DMS53 treated with DMSO at 0.1 percent for 48 hours (cell line): ENCODE measurements around the gene BTBD17.
A peak's percentile ranks its signal among the peaks of the same experiment; 100 is the strongest.

Experiments used
- DNase-seq: peaks from one replicate; lab custom pipeline; 2025; ENCODE audit not compliant: unreplicated experiment; lab: John Stamatoyannopoulos, UW

The BTBD17 gene

DNA sequence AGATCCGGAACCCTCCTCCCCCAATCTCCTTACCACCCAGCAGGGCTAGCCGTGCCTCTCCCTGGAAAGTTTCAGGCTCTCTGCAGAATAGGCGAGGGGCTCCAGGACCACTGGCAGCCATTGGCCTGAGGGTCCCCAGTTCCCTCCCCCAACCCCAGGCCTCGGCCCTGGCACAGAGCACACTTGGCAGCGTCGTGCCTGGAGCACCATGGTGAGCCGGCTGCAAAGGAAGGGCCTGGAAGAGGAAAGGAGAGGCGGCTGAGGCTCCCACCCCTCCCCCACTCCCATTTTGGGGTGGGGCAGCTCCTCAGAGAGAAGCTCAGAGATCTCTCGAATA, 369 bp upstream of the BTBD17 start:
- no peak for DNase-seq

- no peak for DNase-seq
Observed at GRCh38 chr17:74360899-74361229, 804 bp downstream of the BTBD17 start.

DNA sequence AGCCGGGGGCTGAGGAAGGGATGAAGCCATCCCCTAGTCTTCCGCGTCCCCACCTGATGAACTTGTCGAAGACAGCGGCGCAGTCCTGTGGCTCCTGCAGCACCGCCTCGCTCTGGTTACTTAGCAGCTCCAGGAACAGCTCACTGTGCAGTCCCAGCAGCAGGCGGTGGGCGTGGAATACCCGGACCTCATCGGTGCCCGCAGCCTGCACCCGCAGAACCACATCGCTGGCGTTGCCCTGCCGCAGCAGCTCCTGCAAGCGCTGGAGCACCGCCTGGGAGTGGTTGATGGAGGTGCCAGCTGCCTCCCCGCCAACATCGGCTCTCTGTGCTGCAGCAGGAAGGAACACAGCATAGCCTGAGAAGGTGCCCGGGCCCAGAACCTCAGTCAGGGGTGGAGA, 1.8 kb downstream of the BTBD17 start:
- no peak for DNase-seq

GRCh38 chr17:74358697-74359096, 3.0 kb downstream of the BTBD17 start:
- DNase-seq = no peak

DNA sequence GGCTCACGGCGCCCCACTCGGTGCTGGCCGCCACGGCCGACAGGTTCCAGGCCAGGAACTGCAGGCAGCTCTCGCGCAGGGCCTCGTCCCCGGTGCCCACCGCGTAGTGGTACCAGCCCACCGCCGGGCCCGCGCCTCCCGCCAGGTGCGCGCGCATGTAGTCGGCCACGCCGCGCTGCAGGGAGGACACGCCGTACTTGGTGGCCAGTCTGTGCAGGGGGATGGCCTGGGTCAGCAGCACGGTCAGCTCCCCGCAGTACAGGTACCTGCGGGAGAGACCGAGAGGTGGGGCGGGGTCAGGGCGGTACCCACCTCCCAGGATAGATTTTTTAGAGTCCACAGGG, 4.2 kb downstream of the BTBD17 start:
- no peak for DNase-seq

DNA sequence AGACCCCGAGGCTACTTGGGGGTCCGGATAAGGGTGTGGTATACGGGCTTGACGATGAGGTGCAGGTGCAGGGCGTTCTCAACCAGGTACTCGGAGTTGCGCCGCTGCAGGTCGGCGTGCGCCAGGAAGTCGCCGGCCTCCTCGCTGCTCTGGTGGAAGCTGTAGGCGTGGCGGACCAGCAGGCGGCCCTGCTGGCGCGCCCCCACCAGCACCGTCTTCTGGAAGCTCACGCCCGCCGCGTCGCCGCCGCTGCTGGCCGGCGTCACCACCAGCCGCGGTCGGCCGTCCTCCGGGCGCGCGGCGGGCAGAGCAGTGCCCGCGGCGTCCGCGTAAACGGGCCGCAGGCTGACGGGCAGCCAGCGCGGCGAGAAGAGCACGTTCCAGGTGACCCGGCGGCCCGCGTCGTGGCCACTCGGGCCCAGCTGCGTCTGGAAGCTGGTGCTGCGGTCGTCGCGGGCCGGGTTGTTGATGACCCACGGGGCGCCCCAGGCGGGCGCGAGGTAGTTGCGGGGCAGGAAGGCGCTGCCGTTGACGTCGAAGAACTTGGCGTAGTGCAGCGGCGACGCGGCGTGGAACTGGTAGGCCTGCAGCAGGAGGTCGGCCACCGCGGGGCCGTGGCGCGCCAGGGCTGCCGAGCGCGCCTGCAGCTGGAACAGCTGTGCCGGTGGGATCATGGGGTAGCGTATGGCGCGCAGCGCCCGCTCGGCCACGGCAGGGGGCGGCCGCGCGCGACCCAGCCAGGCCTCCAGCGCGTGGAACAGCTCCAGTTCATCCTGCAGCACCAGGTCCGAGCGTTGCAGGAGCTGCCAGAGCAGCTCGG, 4.8 kb downstream of the BTBD17 start:
- DNase-seq = no peak

DNA sequence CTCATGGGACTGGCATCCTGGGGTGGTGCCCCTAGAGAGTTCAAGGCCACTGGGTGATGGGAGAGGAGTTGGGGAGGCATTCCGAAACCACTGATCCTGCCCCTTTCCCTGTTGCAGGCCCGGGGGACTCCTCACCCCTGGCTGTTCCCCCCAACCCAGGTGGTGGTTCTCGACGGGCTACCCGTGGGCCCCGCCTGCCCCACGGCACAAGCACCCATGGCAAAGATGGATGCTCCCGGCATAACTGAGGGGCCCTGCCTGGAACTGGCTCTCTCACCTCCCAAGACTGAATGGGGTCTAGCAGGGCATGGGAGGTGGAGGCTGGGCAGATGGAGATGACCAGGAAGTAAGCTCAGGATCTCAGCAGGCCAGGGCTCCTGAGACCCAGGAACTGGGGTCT, 6.6 kb downstream of the BTBD17 start:
- DNase-seq = no peak

GRCh38 chr17:74354561-74354960, 7.1 kb downstream of the BTBD17 start:
- DNase-seq = no peak

DNA sequence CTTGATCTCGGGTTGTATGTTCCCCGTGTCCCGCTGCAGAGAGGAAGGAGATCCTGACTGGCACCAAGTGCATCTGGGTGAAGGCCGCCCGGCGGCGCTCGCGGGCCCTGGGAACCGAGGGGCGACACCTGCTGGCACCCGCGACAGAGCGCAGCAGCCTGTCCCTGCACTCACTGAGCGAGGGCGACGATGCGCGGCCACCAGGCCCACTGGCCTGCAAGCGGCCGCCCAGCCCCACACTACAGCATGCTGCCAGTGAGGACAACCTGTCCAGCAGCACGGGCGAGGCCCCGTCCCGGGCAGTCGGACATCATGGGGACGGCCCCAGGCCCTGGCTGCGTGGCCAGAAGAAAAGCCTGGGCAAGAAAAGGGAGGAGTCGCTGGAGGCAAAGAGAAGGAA, 7.5 kb downstream of the BTBD17 start:
- DNase-seq = no peak

GRCh38 chr17:74353446-74354060, 8.1 kb downstream of the BTBD17 start:
- no peak for DNase-seq

GRCh38 chr17:74351552-74352210, 10.0 kb downstream of the BTBD17 start:
- no peak for DNase-seq

DNA sequence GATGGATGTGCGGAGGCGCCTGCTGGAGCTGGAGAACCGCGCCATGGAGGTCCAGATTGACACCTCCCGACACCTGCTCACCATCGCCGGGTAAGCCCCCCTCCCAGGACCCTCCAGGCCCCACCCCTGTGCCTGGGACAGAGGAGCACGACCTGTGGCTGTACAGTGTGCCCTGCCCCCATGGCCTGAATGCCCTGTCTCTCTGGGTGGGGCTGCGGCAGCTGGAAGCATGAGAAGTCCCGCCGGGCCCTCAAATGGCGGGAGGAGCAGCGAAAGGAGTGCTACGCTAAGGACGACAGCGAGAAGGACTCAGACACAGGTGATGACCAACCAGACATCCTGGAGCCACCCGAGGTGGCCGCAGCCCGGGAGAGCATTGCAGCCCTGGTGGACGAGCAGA, 11.2 kb downstream of the BTBD17 start:
- no peak for DNase-seq

- DNase-seq = no peak
Observed at GRCh38 chr17:74349120-74349519, 12.5 kb downstream of the BTBD17 start.

DNA sequence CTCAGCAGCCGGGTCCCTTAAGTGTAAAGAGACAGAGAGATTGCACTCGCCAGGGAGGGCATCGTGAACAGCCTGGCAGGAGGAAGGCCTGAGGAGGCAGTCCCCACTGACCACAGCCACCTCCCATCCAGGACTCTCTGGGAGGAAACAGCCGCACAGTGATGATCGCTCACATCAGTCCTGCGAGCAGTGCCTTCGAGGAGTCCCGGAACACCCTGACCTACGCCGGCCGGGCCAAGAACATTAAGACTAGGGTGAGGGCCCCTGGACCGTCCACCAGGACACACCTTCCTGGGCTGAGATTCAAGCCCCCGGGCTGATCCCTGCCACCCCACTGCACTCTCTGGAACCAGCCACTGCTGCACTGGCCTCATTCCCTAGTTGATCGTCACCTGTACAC, 14.0 kb downstream of the BTBD17 start:
- DNase-seq = no peak

GRCh38 chr17:74345433-74346241, 16.0 kb downstream of the BTBD17 start:
- DNase-seq = no peak

GRCh38 chr17:74344658-74345057, 17.0 kb downstream of the BTBD17 start:
- no peak for DNase-seq

GRCh38 chr17:74343526-74344284, 18.0 kb downstream of the BTBD17 start:
- DNase-seq = no peak

DNA sequence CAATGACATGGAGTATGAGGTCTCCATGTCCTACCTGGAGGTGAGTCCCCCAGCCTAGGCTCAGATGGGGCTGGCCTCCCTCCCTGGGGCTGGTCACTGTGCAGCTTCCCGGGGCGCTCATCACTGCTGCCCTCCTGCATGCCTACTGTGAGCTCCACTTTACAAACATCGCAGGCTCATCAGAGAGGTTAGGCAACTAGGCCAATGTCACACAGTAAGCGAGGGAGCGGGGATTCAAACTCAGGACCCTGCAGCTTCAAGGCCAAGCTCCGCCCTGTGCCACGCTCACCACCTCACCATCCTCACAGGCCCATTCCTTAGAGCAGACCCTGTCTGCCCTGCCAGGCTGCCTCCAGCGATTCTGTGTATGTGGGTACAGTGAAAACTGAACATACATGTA, 18.5 kb downstream of the BTBD17 start:
- DNase-seq = no peak

- no peak for DNase-seq
Observed at GRCh38 chr17:74342224-74342623, 19.4 kb downstream of the BTBD17 start.

- peak; percentile 65 for DNase-seq
Observed at GRCh38 chr17:74340470-74341023, 21.1 kb downstream of the BTBD17 start.
